A549 treated with AZD9567 at 1 μM for 4 hours (cell line): ENCODE measurements around the gene KRTAP12-4. TPM values are rescaled to one million over a fixed set of nuclear protein-coding genes. Genes with fewer than 3 reads are reported as not detected.

Experiments
- total RNA-seq: library from RNA; stranded (reverse); fragments of 200-300 nt; extraction: Qiagen RNA extraction; gene quantifications from 5 replicates; pipeline ENCODE4 v1.2.3, GENCODE V29; 2022; ENCODE audit not compliant: insufficient read depth

Gene KRTAP12-4, protein sequence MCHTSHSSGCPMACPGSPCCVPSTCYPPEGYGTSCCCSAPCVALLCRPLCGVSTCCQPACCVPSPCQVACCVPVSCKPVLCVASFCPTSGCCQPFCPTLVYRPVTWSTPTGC
- total RNA-seq: not detected in 5 replicates

DNA sequence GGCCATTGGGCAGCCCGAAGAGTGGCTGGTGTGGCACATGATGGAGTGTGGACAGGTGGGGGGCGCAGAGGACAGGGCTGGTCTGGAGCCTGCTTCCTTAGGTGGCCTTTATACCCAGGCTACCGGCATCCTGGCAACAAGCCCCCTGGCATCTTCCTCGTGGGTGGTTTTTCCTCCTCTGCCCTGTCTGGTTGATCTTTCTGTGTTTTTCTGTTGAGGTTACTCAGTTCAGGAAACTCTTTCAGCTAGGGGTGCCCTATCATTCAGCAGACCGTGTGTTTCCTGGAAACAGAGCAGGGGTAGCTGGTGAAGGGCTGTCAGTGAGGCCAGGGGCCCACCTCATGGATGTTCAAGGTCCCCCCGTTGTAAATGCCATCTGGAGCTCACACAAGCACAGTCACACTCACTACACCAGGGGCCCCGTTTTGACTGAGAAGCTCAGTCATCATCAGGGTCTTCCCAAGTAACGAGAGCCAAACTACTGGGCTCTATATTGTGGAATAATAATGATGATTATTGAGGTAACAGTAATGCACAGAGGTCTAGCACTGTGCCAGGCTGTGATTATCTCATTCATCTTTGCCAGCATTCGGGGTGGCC lies at the start of gene KRTAP12-4:
KRTAP12-4 (minus strand) TSS at position 84 of the 600 bp plus-strand sequence; CDS start at position 39, 45 bp downstream.

DNA sequence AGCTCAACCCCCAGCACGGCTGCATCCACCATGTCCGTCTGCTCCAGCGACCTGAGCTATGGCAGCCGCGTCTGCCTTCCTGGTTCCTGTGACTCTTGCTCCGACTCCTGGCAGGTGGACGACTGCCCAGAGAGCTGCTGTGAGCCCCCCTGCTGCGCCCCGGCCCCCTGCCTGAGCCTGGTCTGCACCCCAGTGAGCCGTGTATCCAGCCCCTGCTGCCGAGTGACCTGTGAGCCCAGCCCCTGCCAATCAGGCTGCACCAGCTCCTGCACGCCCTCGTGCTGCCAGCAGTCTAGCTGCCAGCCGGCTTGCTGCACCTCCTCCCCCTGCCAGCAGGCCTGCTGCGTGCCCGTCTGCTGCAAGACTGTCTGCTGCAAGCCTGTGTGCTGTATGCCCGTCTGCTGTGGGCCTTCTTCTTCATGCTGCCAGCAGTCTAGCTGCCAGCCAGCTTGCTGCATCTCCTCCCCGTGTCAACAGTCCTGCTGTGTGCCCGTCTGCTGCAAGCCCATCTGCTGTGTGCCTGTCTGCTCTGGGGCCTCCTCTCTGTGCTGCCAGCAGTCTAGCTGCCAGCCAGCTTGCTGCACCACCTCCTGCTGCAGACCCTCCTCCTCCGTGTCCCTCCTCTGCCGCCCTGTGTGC lies 42.8 kb upstream of the KRTAP12-4 start, which contains the start of gene KRTAP10-12:
KRTAP10-12 (plus strand) TSS at position 1 of the 639 bp plus-strand sequence; CDS start at position 31, 30 bp downstream.

DNA sequence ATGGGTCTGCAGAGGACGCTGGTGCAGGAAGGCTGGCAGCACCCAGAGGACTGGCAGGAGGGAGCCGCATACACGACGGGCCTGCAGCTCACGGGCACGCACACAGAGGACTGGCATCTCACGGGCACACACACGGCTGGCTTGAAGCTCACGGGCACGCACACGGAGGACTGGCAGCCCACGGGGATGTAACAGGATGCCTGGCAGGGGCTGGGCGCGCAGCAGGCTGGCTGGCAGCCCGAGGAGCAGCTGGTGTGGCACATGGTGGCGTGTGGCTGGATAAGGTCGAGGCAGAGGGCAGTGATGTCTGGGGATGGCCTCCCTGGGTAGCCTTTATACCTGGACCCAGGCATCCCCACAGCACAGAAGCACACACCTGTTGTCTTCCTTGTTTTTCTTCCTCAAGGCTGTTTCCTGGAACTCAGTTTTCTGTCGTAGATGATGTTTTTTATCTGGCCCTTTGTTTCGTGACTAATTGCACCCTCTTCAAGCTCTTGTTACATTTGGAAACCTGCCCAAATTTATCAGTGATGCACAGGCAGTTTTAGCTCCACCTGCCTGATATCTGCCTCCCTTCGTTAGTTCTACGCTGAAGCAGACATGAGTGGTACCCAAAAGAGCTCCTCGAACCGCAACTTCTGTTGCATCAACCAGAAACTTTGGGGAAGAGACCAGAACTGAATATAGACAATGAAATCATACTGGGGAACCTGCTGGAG lies 27.6 kb upstream of the KRTAP12-4 start, which contains the start of gene KRTAP12-1:
KRTAP12-1 (minus strand) TSS at position 303 of the 719 bp plus-strand sequence; CDS start at position 263, 40 bp downstream.

DNA sequence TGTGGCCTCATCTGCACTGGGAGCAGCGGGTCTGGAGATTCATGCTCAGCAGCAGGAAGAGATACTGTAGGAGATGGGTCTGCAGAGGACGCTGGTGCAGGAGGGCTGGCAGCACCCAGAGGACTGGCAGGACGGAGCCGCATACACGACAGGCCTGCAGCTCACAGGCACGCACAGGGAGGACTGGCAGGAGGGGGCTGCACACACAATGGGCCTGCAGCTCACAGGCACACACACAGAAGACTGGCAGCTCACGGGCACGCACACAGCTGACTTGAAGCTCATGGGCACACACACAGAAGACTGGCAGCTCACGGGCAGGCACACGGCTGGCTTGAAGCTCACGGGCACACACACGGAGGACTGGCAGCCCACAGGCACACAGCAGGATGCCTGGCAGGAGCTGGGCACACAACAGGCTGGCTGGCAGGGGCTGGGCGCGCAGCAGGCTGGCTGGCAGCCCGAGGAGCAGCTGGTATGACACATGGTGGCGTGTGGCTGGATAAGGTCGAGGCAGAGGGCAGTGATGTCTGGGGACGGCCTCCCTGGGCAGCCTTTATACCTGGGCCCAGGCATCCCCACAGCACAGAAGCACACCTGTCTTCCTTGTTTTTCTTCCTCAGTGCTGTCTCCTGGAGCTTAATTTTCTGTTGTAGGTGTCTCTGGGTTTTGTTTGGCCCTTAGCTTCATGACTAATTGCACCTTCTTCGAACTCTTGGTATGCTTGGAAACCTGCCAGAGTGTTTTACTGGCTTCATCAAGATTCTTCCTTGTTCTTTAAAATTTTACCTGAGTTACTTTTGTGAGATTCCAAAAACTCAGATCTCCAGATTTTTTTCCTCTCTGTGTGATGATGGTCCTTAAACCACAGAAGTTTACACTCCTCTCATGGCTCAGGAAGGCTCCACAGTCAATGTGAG lies 12.2 kb upstream of the KRTAP12-4 start, which contains the start of gene KRTAP12-2:
KRTAP12-2 (minus strand) TSS at position 527 of the 920 bp plus-strand sequence; CDS start at position 486, 41 bp downstream.

DNA sequence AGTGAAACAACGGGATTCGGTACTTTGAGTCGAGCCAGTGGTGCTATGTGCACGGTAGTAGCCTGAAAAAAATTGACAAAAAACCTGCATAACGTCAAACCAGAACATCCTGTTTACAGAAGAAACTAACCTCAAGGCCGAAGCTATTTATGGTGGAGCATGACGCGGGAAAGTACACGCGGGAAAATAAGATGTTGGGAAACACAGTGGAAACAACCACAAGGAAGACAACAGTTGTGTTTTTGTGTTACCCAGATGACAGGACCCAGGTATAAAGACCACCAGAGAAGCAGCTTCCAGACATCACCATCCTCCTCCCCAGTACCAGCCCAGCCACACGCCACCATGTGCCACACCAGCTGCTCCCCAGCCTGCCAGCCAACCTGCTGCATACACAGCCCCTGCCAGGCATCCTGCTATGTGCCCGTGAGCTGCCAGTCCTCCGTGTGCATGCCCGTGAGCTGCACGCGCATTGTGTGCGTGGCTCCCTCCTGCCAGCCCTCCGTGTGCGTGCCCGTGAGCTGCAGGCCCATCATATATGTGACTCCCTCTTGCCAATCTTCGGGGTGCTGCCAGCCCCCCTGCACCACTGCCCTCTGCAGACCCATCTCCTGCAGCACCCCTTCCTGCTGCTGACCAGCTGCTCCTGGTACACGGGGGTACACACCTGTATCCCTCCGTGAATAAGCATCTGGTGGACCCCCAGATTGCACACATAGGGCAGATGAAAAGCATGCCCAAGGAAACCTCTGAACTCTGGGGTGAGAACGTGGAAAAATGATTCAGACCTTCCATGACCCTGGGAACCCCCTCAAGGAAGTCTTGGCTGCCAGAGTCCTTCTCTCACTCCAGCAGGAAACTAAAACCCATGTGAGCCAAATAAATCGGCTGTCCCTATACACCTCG lies 3.4 kb upstream of the KRTAP12-4 start, which contains the start of gene KRTAP12-3:
KRTAP12-3 (plus strand) TSS at position 298 of the 906 bp plus-strand sequence; CDS start at position 346, 48 bp downstream.

DNA sequence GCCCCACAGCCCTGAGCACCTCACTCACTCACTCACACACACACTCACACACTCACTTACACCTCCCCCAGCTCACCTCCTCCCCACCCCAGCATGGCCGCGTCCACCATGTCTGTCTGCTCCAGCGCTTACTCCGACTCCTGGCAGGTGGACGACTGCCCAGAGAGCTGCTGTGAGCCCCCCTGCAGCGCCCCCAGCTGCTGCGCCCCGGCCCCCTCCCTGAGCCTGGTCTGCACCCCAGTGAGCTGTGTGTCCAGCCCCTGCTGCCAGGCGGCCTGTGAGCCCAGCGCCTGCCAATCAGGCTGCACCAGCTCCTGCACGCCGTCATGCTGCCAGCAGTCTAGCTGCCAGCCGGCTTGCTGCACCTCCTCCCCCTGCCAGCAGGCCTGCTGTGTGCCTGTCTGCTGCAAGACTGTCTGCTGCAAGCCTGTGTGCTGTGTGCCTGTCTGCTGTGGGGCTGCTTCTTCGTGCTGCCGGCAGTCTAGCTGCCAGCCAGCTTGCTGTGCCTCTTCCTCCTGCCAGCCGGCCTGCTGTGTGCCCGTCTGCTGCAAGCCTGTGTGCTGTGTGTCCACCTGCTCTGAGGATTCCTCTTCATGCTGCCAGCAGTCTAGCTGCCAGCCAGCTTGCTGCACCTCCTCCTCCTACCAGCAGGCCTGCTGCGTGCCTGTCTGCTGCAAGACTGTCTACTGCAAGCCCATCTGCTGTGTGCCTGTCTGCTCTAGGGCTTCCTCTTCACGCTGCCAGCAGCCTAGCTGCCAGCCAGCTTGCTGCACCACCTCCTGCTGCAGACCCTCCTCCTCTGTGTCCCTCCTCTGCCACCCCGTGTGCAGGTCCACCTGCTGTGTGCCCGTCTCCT lies 7.9 kb downstream of the KRTAP12-4 start, which contains the start of gene KRTAP10-11:
KRTAP10-11 (plus strand) TSS at position 49 of the 856 bp plus-strand sequence; CDS start at position 94, 45 bp downstream.

DNA sequence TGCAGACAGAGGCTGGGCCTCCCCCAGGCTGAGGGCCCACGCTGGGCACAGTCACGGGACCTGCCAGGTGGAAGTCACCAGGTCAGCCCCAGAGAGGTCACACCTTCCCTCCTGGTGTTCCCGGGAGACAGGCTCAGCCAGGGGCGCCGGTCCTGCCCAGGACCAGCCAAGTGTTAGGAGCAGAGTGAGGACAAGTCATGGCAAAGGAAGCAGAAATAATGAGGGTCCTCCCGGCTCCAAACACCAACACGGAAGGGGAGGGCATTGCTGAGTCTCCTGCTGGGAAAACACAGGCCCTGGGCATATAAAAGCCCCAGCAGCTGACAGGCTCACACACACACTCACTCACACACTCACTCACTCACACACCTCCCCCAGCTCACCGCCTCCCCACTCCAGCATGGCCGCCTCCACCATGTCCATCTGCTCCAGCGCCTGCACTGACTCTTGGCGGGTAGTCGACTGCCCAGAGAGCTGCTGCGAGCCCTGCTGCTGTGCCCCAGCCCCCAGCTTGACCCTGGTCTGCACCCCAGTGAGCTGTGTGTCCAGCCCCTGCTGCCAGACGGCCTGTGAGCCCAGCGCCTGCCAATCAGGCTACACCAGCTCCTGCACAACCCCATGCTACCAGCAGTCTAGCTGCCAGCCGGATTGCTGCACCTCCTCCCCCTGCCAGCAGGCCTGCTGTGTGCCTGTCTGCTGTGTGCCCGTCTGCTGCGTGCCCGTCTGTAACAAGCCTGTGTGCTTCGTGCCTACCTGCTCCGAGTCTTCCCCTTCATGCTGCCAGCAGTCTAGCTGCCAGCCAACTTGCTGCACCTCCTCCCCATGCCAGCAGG lies 17.2 kb downstream of the KRTAP12-4 start, which contains the start of gene KRTAP10-10:
KRTAP10-10 (plus strand) TSS at position 339 of the 833 bp plus-strand sequence; CDS start at position 401, 62 bp downstream.

DNA sequence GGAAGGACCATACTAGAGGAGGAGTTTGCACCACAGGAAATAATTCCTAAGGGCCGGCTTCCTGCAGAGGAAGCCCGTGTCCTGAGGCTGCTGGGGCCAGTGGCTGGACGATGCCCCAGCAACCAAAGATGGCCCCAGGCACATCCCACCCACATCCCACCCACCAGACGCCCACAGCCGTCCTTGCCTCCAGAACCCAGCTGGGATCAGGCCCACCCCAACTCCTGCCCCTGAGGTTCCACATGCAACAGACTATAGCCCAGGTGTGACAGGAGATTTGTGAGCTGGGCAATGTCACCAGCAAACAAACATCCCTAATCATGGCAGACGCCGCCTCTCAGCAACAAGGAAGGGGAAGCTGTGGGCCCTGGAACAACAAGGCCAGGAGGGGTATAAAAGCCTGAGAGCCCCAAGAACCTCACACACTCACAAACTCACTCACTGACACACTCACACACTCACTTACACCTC lies 27.8 kb downstream of the KRTAP12-4 start, which contains the start of gene KRTAP10-9:
KRTAP10-9 (plus strand) TSS at position 421 of the 471 bp plus-strand sequence. CDS start 79 bp downstream, outside the sequence.

DNA sequence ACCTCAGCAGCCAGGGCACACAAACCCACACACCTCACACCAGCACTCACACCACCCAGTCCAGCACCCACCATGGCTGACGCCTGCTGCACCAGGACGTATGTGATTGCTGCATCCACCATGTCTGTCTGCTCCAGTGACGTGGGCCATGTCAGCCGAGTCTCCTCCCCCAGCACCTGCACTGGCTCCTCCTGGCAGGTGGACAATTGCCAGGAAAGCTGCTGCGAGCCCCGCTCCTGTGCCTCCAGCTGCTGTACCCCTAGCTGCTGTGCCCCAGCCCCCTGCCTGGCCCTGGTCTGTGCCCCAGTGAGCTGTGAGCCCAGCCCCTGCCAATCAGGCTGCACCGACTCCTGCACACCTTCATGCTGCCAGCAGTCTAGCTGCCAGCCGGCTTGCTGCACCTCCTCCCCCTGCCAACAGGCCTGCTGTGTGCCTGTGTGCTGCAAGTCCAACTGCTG lies 42.4 kb downstream of the KRTAP12-4 start, which contains the start of gene KRTAP10-8:
KRTAP10-8 (plus strand) TSS at position 51 of the 458 bp plus-strand sequence; CDS start at position 73, 22 bp downstream.

Other genes with a start within 250 kb of the KRTAP12-4 start
- 1.6 to 2.8 TPM (median 2.4 TPM) in 5 replicates for gene LRRC3, start 199.1 kb downstream of the KRTAP12-4 start, total RNA-seq
- not detected in 5 replicates for gene KRTAP10-1, start 114.5 kb downstream of the KRTAP12-4 start, total RNA-seq
- gene KRTAP10-2, start 103.2 kb downstream of the KRTAP12-4 start, total RNA-seq: not detected in 5 replicates
- not detected in 5 replicates for gene KRTAP10-3, start 95.9 kb downstream of the KRTAP12-4 start, total RNA-seq
- gene KRTAP10-4, start 80.9 kb downstream of the KRTAP12-4 start, total RNA-seq: not detected in 5 replicates
- not detected in 5 replicates for gene KRTAP10-5, start 74.1 kb downstream of the KRTAP12-4 start, total RNA-seq
- not detected in 5 replicates for gene KRTAP10-6, start 62.2 kb downstream of the KRTAP12-4 start, total RNA-seq
- gene KRTAP10-7, start 54.1 kb downstream of the KRTAP12-4 start, total RNA-seq: not detected in 5 replicates
- not detected in 5 replicates for gene KRTAP10-8, start 42.6 kb downstream of the KRTAP12-4 start, total RNA-seq
- gene KRTAP10-9, start 27.6 kb downstream of the KRTAP12-4 start, total RNA-seq: not detected in 5 replicates
- not detected in 5 replicates for gene KRTAP10-10, start 17.3 kb downstream of the KRTAP12-4 start, total RNA-seq
- not detected in 5 replicates for gene KRTAP10-11, start 8.2 kb downstream of the KRTAP12-4 start, total RNA-seq
- not detected in 5 replicates for gene KRTAP12-3, start 3.3 kb upstream of the KRTAP12-4 start, total RNA-seq
- gene KRTAP12-2, start 12.3 kb upstream of the KRTAP12-4 start, total RNA-seq: not detected in 5 replicates
- not detected in 5 replicates for gene KRTAP12-1, start 27.5 kb upstream of the KRTAP12-4 start, total RNA-seq
- not detected in 5 replicates for gene KRTAP10-12, start 42.5 kb upstream of the KRTAP12-4 start, total RNA-seq
- gene TSPEAR, start 56.9 kb upstream of the KRTAP12-4 start, total RNA-seq: 0.02 TPM in 1 of 5 replicates, not detected in the others
- 26.1 to 39.4 TPM (median 38.1 TPM) in 5 replicates for gene UBE2G2, start 147.2 kb upstream of the KRTAP12-4 start, total RNA-seq
- gene SUMO3, start 163.4 kb upstream of the KRTAP12-4 start, total RNA-seq: 62.4 to 75.2 TPM (median 68.4 TPM) in 5 replicates
- 82.9 to 95.4 TPM (median 93.7 TPM) in 5 replicates for gene PTTG1IP, start 219.0 kb upstream of the KRTAP12-4 start, total RNA-seq